NCI-H2227 (cell line): Measurements from ENCODE around the gene MAP2K5.
A peak's percentile ranks its signal among the peaks of the same experiment; 100 is the strongest.

Experiments
- DNase-seq: peaks from one replicate; lab custom pipeline; 2025; ENCODE audit not compliant: unreplicated experiment; lab: John Stamatoyannopoulos, UW

Gene MAP2K5

GRCh38 chr15:67542420-67543347 is at the start of gene MAP2K5:
Gene MAP2K5, plus strand, starts transcription at chr15:67542703. Its CDS starts 633 bp downstream, at chr15:67543336.
- peak; percentile 78 for DNase-seq

DNA sequence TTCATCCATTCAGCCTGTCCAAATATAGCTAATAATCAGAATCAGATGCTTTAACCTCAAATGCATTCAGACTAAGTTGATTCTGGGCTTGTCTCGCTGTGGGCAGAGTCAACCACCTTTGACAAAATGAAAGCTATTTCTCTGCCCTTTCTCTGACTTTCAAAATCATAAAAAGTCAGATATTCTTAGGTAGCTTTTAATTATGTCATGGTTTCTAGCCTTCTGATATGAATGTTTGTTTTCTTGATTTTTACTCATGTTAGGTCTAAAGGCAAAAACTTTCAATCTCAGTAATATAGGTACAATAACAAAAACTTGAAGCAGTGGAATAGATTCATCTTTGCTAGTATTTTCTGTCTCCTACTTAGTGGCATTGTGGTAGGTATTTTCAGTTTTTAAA is 46.9 kb upstream of the MAP2K5 start:
- DNase-seq: no peak

- DNase-seq: no peak
These were observed 41.2 kb upstream of the MAP2K5 start for GRCh38 chr15:67501177-67501835.

DNA sequence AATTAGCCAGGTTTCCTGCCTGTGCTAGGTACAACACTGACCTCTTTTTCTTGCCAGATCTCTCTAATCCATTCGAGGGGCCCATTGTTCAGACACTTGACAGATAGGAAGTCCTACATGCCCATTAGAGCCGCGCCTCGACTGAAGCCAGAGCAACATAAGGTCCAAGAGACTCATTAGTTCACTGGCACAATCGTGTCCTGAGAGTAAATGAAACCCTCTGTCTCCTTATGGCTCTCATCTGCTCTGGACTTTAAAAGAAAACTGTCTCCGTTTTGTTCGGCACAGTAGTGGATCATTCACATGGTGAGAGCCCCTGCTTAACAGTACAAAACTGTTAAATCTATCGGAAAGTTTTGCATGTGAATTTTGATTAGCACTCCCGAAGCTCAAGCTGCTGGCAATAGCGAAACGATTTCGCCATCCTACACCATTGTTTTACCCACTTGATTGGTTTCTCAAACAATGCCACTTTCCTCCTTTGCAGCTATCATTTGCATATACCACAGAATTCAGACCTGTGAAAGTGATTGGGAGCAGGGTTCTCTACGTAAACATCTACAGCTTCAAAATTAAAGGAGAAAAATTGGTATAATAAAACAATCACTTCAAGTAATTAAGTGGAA is 40.6 kb upstream of the MAP2K5 start:
- peak; percentile 1 for DNase-seq

- DNase-seq: no peak
These were observed 38.4 kb upstream of the MAP2K5 start for GRCh38 chr15:67504056-67504455.

DNA sequence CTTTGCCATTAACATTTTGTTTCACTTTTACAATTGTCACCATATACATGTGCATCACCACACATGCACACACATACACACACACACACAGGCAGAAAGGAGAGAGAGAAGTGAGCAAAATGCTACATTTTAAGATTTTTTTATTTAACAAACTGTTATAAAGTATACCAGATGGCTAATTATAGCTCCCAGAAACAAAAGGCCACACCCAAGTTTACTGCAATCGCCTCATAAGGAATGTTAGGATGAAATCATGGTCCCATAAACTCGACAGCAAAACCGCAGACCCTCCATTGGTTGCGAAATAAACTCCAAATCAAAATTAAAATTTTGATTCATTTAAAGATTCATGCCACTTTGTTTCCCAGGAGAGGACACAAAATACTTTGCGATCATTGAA is 37.7 kb upstream of the MAP2K5 start:
- no peak for DNase-seq

- DNase-seq: no peak
These were observed 36.6 kb upstream of the MAP2K5 start for GRCh38 chr15:67505675-67506572.

GRCh38 chr15:67506775-67507747 is 35.4 kb upstream of the MAP2K5 start:
- DNase-seq: no peak

DNA sequence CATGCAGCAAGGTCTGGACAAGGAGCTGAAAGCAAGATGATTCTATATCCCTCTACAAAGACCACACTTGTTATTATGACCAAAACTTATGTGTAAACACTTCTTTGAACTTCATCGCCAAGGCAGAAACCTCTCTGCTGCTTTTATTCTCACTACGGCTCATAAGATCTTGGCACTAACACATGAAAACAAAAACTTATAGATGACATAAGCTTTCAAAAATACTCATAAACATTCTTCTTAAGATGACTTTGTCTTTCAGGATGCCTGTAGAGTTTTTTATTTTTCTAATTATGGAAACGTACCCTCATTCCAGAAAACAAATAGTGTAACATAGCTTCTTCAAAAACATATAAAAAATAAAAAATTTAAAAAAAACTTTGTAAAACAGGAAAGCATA is 34.1 kb upstream of the MAP2K5 start:
- no peak for DNase-seq

GRCh38 chr15:67509918-67510317 is 32.6 kb upstream of the MAP2K5 start:
- DNase-seq: no peak

- no peak for DNase-seq
These were observed 31.8 kb upstream of the MAP2K5 start for GRCh38 chr15:67510597-67511190.

- DNase-seq: no peak
These were observed 30.9 kb upstream of the MAP2K5 start for GRCh38 chr15:67511606-67512005.

DNA sequence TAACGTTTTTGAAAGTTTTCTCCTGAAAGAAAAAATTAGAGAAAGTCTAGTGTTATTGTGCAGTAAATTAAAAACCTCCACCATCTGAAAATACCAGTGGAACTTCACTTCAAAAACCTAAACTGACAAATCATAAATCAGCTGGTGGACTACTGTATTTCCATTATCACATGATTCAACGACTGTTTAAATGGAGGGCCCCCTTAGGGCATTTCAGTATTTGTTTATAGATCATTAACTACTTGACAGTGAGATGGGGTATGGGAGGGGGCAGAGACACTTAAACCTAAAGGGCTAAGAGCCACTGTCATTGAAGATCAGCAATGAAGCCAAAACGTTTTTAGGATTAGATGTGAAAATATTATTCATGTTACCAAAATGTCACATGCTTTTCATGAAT is 30.4 kb upstream of the MAP2K5 start:
- no peak for DNase-seq

- DNase-seq: no peak
These were observed 29.4 kb upstream of the MAP2K5 start for GRCh38 chr15:67512933-67513714.

GRCh38 chr15:67515090-67515489 is 27.4 kb upstream of the MAP2K5 start:
- DNase-seq: no peak

DNA sequence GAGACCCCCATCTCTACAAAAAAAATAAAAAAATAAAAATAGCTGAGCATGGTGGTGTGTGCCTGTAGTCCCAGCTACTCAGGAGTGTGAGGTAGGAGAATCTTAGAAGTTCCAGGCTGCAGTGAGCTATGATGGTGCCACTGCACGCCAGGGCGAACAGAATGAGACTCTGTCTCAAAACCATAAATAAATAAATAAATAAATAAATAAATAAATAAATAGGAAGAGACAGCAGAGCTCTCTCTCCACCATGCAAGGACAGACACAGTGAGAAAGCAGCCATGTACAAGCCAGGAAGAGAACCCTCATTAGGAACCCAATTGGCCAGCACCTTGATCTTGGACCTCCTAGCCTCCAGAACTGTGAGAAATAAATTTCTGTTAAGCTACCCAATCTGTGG is 26.9 kb upstream of the MAP2K5 start:
- no peak for DNase-seq

GRCh38 chr15:67520321-67521028 is 22.0 kb upstream of the MAP2K5 start:
- DNase-seq: no peak
